ENCODE results near the gene SEC14L5.

- TF ChIP-seq CTCF (IDR thresholded peaks at IDR 0.05; ENCODE audit: insufficient read depth, low read depth, low read length) (no peak), EZH2 (IDR thresholded peaks at IDR 0.05; ENCODE audit: insufficient read depth, low read length) (no peak)
Measured at GRCh38 chr16:4913774-4914525, 44.2 kb upstream of the SEC14L5 start.

Measured in astrocyte (in vitro differentiated cells and primary cell).